Adipocyte (in vitro differentiated cells): Measurements from ENCODE around the gene ODF2.
"Not testable (repeated sequence)": the region's sequence is repeated elsewhere in the genome, so short reads cannot be mapped to it uniquely, and the experiment has no call there.

Experiments used
- DNase-seq: peaks from one replicate; pipeline ENCODE4 v3.0.0-alpha.2; 2015; ENCODE audit warnings: low read depth
- H3K27me3 ChIP-seq: replicated peaks from 2 replicates; pipeline ENCODE4 v1.7.0; 2013; ENCODE audit warnings: mild to moderate bottlenecking, low read length, moderate library complexity; ENCODE audit not compliant: control insufficient read depth, insufficient read depth
- H3K36me3 ChIP-seq: 2 replicates; pipeline ENCODE4 v1.7.0; 2013; ENCODE audit warnings: low read length, mild to moderate bottlenecking, moderate library complexity; ENCODE audit not compliant: control insufficient read depth, insufficient read depth, severe bottlenecking
- H3K4me1 ChIP-seq: 2 replicates; pipeline ENCODE4 v1.7.0; 2013; ENCODE audit warnings: mild to moderate bottlenecking, low read length, moderate library complexity; ENCODE audit not compliant: control insufficient read depth, insufficient read depth
- H3K4me3 ChIP-seq: 2 replicates; pipeline ENCODE4 v1.7.0; 2013; ENCODE audit warnings: mild to moderate bottlenecking, low read length, moderate library complexity
- H3K9ac ChIP-seq: 2 replicates; pipeline ENCODE4 v1.7.0; 2013; ENCODE audit warnings: mild to moderate bottlenecking, low read length, moderate library complexity
- H3K9me3 ChIP-seq: 2 replicates; pipeline ENCODE4 v1.7.0; 2013; ENCODE audit warnings: mild to moderate bottlenecking, low read length, moderate library complexity; ENCODE audit not compliant: control insufficient read depth

Gene ODF2

DNA sequence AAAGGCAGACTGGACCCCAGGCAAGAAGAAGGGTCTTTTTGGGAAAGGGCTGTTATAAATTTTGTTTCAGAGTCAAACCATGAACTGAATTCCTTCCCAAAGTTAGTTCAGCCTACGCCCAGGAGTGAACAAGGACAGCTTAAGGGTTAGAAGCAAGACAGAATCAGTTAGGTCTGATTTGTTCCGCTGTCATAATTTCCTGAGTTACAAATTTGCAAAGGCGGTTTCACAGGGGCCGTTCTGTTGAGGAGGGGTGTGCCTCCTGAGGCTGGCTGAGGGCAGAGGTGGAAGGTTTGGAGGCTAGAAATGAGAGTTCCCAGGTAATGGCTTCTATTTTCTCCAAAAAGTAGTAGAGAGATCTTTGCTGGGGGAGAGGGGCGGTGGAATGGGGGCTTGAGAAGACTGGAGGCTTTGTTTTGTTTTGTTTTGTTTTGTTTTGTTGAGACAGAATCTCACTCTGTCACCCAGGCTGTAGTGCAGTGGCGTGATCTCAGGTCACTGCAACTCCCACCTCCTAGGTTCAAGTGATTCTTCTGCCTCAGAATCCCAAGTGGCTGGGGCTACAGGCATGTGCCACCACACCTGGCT, 39.3 kb upstream of the ODF2 start:
- H3K9ac ChIP-seq = no peak overlapping the region
- peaks cover 31% of the 10 kb centered on the region for H3K27me3 ChIP-seq
- H3K4me1 ChIP-seq = peaks cover 6% of the 10 kb centered on the region
- no peak for DNase-seq
- H3K9me3 ChIP-seq = no peaks in the 10 kb centered on the region
- no peaks in the 10 kb centered on the region for H3K36me3 ChIP-seq
- no peak overlapping the region for H3K4me3 ChIP-seq

DNA sequence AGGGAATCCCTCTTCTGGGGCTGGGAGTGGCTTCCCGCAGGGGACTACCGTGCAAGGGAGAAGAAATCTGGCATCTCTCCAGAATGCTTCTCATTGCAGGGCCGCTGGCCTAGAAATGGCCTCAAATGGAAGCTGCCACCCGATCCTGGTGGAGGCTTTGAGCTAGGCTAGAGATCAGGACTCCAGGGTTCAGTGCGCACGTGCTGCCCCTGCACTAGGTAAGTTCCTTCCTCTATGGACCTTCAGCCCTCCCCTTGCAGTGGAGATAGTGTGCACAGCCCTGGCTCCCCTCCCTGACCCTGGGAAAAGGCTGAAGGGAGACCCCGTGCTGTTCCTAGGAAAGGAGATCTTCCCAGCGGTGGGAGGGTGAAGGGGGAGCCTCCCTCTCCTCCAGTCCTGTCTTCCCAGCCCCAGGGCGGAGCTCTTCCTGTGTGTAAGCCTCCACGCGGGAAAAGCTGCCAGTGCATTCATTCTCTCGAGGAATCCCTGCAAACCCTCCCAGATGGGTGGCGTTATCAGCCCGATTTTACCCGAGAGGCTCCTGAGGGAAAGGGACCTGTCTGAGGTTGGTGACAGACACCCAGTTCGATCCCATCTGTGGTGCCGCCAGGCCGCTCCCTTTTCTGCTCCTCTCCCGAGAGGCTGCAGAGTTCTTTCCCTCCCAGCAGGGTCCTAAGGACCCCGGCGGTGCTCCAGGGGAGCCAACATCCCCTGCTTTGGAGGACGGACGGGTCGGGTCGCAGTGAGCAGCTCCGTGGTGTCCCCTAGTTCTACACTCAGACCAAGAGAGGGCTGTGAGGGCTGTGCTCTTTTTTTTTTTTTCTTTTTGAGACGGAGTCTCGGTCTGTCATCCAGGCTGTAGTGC, 36.5 kb upstream of the ODF2 start:
- Histone ChIP-seq H3K36me3 (peaks cover 2% of the 10 kb centered on the region), H3K4me3 (peak overlapping the region; percentile 91), H3K27me3 (peaks cover 31% of the 10 kb centered on the region), H3K4me1 (peaks cover 10% of the 10 kb centered on the region), H3K9me3 (no peaks in the 10 kb centered on the region), H3K9ac (no peak overlapping the region)
- peak; percentile 67 for DNase-seq

DNA sequence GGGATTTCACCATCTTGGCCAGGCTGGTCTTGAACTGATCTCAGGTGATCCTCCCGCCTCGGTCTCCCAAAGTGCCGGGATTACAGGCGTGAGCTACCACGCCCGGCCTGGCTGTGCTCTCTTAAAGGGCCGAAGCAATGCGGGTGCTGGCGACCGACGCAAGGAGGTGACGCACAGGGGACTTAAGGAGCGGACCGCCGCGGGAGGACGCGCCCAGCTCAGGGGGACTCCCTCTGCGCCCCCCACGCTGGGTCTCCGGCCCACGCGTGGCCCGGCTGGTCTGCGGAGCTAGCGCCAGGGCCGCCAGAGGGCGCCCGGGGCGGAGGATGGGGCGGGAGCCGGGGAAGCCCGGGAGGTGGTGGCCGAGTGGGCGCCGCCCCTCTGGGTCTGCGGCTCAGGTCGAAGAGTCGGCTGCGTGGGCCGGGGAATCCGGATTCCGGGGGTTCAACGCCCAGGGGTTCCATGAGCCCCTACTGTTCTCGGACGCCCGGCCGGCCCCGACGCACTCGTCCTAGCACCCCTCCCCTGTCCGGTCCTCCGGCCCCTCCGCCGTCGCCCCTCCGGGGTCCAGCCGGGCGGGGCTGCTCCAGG, 35.7 kb upstream of the ODF2 start:
- peaks cover 24% of the 10 kb centered on the region for H3K27me3 ChIP-seq
- peak; percentile 94 for DNase-seq
- H3K9me3 ChIP-seq = no peaks in the 10 kb centered on the region
- peak overlapping the region; percentile 91 for H3K4me3 ChIP-seq
- H3K4me1 ChIP-seq = peaks cover 10% of the 10 kb centered on the region
- H3K36me3 ChIP-seq = peaks cover 5% of the 10 kb centered on the region
- H3K9ac ChIP-seq = peak overlapping the region; percentile 80

DNA sequence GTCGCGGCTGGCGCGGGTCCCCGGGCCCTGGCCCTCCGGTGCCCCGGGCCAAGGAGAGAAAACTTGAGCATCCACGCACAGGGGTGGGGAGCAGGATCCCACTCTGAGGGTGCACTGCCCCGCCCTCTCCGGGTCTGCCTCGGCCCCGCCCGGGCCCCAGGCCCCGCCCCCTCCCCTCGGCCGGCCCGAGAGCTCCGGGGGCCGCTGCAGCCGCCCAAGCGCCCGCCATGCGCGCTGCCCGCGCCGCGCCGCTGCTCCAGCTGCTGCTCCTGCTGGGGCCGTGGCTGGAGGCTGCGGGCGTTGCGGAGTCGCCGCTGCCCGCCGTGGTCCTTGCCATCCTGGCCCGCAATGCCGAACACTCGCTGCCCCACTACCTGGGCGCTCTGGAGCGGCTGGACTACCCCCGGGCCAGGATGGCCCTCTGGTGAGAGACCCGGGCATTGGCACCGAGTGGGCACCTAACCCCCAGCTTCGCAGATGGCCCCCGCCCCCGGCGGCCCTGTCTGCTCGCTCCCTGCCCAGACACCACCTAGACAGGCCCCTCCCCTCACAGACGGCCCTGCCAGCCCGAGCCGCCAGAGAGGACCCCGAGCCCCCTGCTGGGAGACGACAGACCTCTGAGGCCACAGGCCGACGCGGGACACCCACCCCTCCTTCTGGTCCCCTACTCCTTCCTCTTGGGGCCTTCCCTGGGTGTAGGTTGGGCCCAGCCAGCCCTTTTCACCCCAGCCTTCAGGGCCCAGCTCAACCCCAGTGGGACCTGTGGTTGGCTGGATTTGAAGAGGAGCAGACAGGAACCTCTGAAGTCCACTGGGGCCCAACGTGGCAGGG, 34.9 kb upstream of the ODF2 start, which contains the start of gene CERCAM:
CERCAM (plus strand) TSS at position 207 of the 831 bp plus-strand sequence; CDS start at position 228, 21 bp downstream.
- Histone ChIP-seq H3K36me3 (peaks cover 5% of the 10 kb centered on the region), H3K9me3 (no peaks in the 10 kb centered on the region), H3K27me3 (peaks cover 19% of the 10 kb centered on the region), H3K9ac (peak within 1 kb of the TSS; percentile 93), H3K4me3 (peak within 1 kb of the TSS; percentile 91), H3K4me1 (peaks cover 10% of the 10 kb centered on the region)
- DNase-seq = peak; percentile 83

DNA sequence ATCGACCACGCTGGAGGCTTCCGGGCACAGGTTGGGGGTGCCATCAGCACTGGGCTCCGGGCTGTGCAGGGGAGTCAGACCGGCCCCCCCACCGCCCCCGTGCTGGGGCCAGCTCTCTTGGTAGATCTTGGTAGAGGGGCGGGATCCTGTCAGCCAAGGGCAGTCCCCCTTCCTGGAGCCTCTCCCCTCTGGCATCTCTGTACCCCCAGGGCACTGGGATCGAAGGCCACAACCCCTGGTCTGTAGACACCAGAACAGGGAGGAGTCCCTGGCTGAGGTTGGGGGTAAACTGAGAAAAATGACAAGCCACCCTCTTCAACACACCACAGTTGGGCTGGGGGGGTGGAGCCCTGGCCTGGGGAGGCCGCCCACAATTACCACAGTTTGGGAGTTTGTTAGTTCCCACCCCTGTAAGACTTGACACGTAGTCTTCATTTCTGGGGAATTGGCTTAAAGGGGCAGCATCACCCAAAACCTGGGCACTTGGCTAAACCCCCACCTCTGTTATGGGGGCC, 34.3 kb upstream of the ODF2 start:
- Histone ChIP-seq H3K9me3 (no peaks in the 10 kb centered on the region), H3K4me1 (peaks cover 10% of the 10 kb centered on the region), H3K9ac (peak overlapping the region; percentile 93), H3K36me3 (peaks cover 8% of the 10 kb centered on the region), H3K27me3 (peaks cover 12% of the 10 kb centered on the region), H3K4me3 (peak overlapping the region; percentile 91)
- DNase-seq = peak; percentile 42

DNA sequence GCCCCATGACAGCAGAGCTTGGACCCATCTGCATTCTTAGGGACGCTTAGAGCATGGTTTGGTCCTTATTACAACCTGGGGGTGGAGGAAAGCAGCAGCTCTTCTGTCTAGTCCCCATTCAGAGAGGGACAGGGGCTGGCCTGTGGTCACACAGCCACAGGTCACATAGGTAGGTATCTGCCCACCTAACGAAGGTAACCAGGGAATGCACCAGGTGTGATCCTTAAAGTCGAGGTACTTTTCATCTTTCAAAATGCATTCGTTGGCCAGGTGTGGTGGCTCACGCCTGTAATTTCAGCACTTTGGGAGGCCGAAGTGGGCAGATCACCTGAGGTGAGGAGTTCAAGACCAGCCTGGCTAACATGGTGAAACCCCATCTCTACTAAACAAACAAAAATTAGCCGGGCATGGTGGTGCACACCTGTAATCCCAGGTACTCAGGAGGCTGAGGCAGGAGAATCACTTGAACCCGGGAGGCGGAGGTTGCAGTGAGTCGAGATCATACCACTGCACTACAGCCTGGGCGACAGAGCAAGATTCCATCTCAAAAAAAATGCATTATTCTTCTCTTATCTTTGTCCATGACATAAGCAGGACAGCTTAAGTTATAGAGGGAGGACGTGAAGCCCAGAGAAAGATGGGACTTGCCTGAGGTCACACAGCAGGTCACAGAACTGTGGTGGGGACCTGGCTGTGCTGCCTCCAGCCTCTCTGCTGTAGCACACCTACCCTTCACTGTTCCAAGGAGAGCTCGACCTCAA, 33.6 kb upstream of the ODF2 start:
- not testable (repeated sequence) for DNase-seq, H3K27me3 ChIP-seq, H3K4me1 ChIP-seq, H3K36me3 ChIP-seq, H3K9me3 ChIP-seq
- Histone ChIP-seq H3K9ac (peak overlapping the region; percentile 93), H3K4me3 (peak overlapping the region; percentile 91)

DNA sequence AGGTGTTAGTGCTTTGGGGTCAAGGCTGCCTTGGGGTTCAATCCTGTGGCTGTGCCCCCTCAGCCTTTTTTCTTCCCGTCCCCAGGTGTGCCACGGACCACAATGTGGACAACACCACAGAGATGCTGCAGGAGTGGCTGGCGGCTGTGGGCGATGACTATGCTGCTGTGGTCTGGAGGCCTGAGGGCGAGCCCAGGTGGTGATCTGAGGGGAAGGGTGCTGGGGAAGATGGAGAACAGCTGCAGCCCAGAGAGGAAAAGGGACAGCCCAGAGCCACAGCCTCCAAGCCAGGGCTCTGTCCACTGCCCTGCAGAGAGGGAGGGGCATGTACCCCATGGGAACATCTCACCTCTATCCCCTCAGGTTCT, 33.0 kb upstream of the ODF2 start:
- DNase-seq = no peak

DNA sequence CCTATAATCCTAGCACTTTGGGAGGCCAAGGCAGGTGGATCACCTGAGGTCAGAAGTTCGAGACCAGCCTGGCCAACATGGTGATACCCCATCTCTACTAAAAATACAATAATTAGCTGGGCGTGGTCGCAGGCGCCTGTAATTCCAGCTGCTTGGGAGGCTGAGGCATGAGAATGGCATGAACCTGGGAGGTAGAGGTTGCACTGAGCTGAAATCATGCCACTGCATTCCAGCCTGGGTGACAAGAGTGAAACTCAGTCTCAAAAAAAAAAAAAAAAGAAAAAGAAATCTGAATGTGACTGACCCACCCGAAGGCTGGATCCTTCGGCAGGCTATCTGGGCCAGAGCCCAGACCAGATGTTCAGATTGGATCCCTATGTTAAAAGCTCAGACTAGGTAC, 32.5 kb upstream of the ODF2 start:
- H3K9ac ChIP-seq, H3K4me1 ChIP-seq, H3K4me3 ChIP-seq, DNase-seq, H3K9me3 ChIP-seq, H3K27me3 ChIP-seq: not testable (repeated sequence)
- H3K36me3 ChIP-seq = peaks cover 13% of the 10 kb centered on the region

More for the DNA sequence above, 33.0 kb upstream of the ODF2 start:
- peaks cover 3% of the 10 kb centered on the region for H3K27me3 ChIP-seq
- no peak overlapping the region for H3K4me3 ChIP-seq
- peaks cover 10% of the 10 kb centered on the region for H3K4me1 ChIP-seq
- no peak overlapping the region for H3K9ac ChIP-seq
- H3K9me3 ChIP-seq = no peaks in the 10 kb centered on the region
- peaks cover 8% of the 10 kb centered on the region for H3K36me3 ChIP-seq

DNA sequence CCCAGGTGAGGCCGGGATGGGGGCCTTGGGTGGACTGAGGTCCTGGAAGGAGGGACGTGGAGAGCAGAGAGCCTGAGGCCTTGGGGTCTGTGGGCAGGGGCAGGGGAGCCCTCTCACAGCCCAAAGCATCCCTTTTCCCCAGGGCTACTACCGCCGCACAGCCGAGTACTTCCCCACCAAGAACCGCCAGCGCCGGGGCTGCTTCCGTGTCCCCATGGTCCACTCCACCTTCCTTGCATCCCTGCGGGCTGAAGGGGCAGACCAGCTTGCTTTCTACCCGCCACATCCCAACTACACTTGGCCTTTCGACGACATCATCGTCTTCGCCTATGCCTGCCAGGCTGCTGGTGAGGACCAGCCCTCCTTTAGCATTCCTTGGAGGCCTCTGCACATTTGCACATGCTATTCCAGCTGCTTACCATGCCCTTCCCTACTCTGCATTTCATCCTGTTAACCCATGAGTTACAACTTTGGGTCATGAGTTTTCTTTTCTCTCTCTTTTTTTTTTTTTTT, 31.5 kb upstream of the ODF2 start:
- no peak for DNase-seq
- Histone ChIP-seq H3K27me3 (no peaks in the 10 kb centered on the region), H3K9me3 (no peaks in the 10 kb centered on the region), H3K4me3 (no peak overlapping the region), H3K36me3 (peaks cover 14% of the 10 kb centered on the region), H3K4me1 (peaks cover 4% of the 10 kb centered on the region), H3K9ac (no peak overlapping the region)
